ENCODE data around the gene SMC1B. TPM values are rescaled to one million over a fixed set of nuclear protein-coding genes. Genes with fewer than 3 reads are reported as not detected.

The SMC1B gene
- polyA plus RNA-seq, 1 donor from 2014 or later = not detected

DNA sequence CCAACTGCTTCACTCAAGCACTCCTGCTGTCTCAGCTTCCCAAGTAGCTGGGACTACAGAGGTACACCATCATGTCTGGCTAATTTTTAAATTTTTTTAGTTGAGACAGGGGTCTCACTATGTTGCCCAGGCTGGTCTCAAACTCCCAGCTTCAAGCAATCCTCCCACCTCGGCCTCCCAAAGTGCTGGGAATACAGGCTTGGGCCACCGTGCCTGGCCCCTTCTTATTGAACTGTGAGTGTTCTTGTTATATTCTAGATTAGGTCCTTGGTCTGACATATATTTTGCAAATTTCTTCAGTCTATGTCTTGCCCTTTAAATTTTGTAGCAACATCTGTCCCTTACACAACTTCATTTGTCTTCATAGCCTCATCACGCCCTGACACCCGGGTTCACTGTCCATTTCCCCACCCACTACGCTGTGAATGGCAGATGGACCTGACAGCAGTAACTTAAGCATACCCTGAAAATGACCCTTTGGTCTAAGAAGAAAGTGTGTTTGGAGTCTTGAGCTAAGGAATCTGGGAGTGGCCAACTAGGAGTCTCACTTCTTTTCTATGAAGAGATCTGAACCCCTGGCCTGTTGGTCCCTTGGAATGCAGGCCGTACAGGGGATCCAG, 107.8 kb downstream of the SMC1B start:
- H3K9ac ChIP-seq (ENCODE audit: low read length) = no peak overlapping the region
- H3K9me2 ChIP-seq (ENCODE audit: insufficient read depth, low read length) = no peaks in the 10 kb centered on the region
- H2AFZ ChIP-seq (ENCODE audit: low read depth, low read length) = no peak overlapping the region
- peaks cover under 1% of the 10 kb centered on the region for H3K79me2 ChIP-seq (replicated peaks; ENCODE audit: insufficient read depth, low read length)
- H3K4me2 ChIP-seq (ENCODE audit: low read length) = no peak overlapping the region
- no peaks in the 10 kb centered on the region for H3F3A ChIP-seq (ENCODE audit: insufficient read depth, low read length, poor library complexity, severe bottlenecking)
- H3K27me3 ChIP-seq (ENCODE audit: insufficient read depth, low read depth, low read length) = no peaks in the 10 kb centered on the region
- no peaks in the 10 kb centered on the region for H3K9me3 ChIP-seq (ENCODE audit: low read length)
- H3K27ac ChIP-seq (ENCODE audit: low read length) = no peak overlapping the region
- no peak for TF ChIP-seq TAF1 (IDR thresholded peaks at IDR 0.05; ENCODE audit: low read depth)
- no peak for TF ChIP-seq EZH2 (IDR thresholded peaks at IDR 0.05; ENCODE audit: borderline replicate concordance, insufficient read depth, low read length, poor library complexity, severe bottlenecking)
- no peak for TF ChIP-seq EP300 (conservative IDR thresholded peaks at IDR 0.05; ENCODE audit: poor library complexity, severe bottlenecking)
- TF ChIP-seq MXI1 (conservative IDR thresholded peaks at IDR 0.05; ENCODE audit: poor library complexity, severe bottlenecking) = no peak
- TF ChIP-seq, protein P1, sequence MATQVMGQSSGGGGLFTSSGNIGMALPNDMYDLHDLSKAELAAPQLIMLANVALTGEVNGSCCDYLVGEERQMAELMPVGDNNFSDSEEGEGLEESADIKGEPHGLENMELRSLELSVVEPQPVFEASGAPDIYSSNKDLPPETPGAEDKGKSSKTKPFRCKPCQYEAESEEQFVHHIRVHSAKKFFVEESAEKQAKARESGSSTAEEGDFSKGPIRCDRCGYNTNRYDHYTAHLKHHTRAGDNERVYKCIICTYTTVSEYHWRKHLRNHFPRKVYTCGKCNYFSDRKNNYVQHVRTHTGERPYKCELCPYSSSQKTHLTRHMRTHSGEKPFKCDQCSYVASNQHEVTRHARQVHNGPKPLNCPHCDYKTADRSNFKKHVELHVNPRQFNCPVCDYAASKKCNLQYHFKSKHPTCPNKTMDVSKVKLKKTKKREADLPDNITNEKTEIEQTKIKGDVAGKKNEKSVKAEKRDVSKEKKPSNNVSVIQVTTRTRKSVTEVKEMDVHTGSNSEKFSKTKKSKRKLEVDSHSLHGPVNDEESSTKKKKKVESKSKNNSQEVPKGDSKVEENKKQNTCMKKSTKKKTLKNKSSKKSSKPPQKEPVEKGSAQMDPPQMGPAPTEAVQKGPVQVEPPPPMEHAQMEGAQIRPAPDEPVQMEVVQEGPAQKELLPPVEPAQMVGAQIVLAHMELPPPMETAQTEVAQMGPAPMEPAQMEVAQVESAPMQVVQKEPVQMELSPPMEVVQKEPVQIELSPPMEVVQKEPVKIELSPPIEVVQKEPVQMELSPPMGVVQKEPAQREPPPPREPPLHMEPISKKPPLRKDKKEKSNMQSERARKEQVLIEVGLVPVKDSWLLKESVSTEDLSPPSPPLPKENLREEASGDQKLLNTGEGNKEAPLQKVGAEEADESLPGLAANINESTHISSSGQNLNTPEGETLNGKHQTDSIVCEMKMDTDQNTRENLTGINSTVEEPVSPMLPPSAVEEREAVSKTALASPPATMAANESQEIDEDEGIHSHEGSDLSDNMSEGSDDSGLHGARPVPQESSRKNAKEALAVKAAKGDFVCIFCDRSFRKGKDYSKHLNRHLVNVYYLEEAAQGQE (IDR thresholded peaks at IDR 0.05; ENCODE audit: borderline replicate concordance) = no peak
- TF ChIP-seq RAD21 (conservative IDR thresholded peaks at IDR 0.05) = no peak
- no peak for TF ChIP-seq POLR2AphosphoS5 (IDR thresholded peaks at IDR 0.05)
- TF ChIP-seq, protein P2, sequence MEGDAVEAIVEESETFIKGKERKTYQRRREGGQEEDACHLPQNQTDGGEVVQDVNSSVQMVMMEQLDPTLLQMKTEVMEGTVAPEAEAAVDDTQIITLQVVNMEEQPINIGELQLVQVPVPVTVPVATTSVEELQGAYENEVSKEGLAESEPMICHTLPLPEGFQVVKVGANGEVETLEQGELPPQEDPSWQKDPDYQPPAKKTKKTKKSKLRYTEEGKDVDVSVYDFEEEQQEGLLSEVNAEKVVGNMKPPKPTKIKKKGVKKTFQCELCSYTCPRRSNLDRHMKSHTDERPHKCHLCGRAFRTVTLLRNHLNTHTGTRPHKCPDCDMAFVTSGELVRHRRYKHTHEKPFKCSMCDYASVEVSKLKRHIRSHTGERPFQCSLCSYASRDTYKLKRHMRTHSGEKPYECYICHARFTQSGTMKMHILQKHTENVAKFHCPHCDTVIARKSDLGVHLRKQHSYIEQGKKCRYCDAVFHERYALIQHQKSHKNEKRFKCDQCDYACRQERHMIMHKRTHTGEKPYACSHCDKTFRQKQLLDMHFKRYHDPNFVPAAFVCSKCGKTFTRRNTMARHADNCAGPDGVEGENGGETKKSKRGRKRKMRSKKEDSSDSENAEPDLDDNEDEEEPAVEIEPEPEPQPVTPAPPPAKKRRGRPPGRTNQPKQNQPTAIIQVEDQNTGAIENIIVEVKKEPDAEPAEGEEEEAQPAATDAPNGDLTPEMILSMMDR (IDR thresholded peaks at IDR 0.05; ENCODE audit: poor library complexity, severe bottlenecking) = no peak
- TF ChIP-seq SMC3 (conservative IDR thresholded peaks at IDR 0.05; ENCODE audit: poor library complexity) = no peak
- H3K36me3 ChIP-seq (ENCODE audit: insufficient read depth, low read length) = no peaks in the 10 kb centered on the region
- no peaks in the 10 kb centered on the region for H4K20me1 ChIP-seq (ENCODE audit: insufficient read depth)
- H3K4me3 ChIP-seq (ENCODE audit: low read length) = no peak overlapping the region

DNA sequence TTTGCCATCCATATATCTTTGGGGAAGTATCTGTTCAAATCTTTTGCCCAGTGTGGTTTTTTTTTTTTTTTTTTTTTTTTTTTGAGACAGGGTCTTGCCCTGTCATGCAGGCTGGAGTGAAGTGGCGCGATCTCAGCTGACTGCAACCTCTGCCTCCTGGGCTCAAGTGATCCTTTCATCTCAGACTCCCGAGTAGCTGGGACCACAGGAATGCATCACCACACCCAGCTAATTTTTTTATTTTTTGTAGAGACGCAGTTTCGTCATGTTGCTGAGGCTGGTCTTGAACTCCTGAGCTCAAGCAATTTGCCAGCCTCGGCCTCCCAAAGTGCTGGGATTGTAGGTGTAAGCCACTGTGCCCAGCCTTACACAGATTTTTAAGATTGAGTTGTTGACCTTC, 108.4 kb downstream of the SMC1B start:
- H2AFZ ChIP-seq (ENCODE audit: low read depth, low read length) = no peak overlapping the region
- H3K4me3 ChIP-seq (ENCODE audit: low read length) = no peak overlapping the region
- no peaks in the 10 kb centered on the region for H4K20me1 ChIP-seq (ENCODE audit: insufficient read depth)

More for the DNA sequence above, 108.4 kb downstream of the SMC1B start:
- Histone ChIP-seq H3K9ac (ENCODE audit: low read length) (no peak overlapping the region), H3K27me3 (ENCODE audit: insufficient read depth, low read depth, low read length) (no peaks in the 10 kb centered on the region), H3F3A (ENCODE audit: insufficient read depth, low read length, poor library complexity, severe bottlenecking) (no peaks in the 10 kb centered on the region), H3K36me3 (ENCODE audit: insufficient read depth, low read length) (no peaks in the 10 kb centered on the region), H3K27ac (ENCODE audit: low read length) (no peak overlapping the region), H3K79me2 (replicated peaks; ENCODE audit: insufficient read depth, low read length) (no peaks in the 10 kb centered on the region), H3K9me3 (ENCODE audit: low read length) (no peaks in the 10 kb centered on the region), H3K4me2 (ENCODE audit: low read length) (no peak overlapping the region), H3K9me2 (ENCODE audit: insufficient read depth, low read length) (no peaks in the 10 kb centered on the region)
- no peak for TF ChIP-seq EP300 (conservative IDR thresholded peaks at IDR 0.05; ENCODE audit: poor library complexity, severe bottlenecking)
- TF ChIP-seq, protein P2 (IDR thresholded peaks at IDR 0.05; ENCODE audit: poor library complexity, severe bottlenecking) = no peak
